ENCODE measurements around the gene SPI1. TPM values are rescaled to one million over a fixed set of nuclear protein-coding genes. Genes with fewer than 3 reads are reported as not detected.

Gene SPI1
- total and polyA plus RNA-seq, 4 donors: 7.9 to 12.9 (median 9.7) TPM

DNA sequence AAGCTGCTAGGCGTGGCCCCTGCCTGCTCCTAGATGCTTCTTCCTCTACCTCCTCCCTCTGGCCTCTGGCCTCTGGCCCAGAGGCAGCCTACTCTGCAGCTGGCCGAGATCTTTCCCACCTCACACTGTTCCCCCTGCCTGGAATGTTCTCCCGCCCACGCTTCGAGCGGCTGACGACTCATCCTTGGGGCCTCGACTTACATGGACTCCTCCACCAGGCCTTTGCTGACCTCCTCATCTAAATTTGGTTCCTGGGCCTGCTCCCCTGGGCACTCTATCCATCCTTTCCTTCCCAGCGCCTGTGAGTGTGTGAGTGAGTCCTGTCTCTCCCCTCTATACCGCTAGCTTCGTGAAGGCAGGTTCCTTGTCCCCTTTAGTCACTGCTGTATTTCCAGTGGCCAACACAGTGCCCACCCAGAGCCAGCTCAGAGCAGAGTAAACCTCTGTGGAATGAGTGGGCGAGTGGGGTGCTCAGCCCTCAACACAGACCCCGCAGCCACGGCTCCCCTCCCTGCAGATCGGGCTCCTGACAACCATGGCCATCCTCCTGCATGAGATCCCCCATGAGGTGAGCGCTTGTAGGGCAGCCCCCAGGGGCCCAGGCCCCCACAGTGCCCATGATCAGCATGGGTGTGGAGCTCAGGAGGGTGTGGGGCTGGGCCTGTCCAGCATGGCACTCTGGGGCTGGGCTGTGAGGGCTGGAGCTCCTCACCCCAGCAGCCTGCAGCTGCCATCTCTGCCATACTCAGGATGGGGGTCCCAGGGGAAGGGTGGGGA lies 35.7 kb upstream of the SPI1 start:
- Histone ChIP-seq H3K27me3 (ENCODE audit: control insufficient read depth, insufficient read depth, low read length) (no peaks in the 10 kb centered on the region), H3K36me3 (ENCODE audit: control insufficient read depth, insufficient read depth, low read length) (peaks cover 93% of the 10 kb centered on the region), H3K4me1 (ENCODE audit: control insufficient read depth, insufficient read depth, low read length) (peaks cover 52% of the 10 kb centered on the region), H3K4me3 (ENCODE audit: low read depth, low read length) (no peak overlapping the region), H3K9me3 (ENCODE audit: control insufficient read depth, insufficient read depth, low read length) (no peaks in the 10 kb centered on the region), H3K27ac (ENCODE audit: low read depth, low read length) (no peak overlapping the region)
- WGBS (ENCODE audit: insufficient coverage): 89% methylated on average over 10 of the region's 16 CpGs
- peak in 1 of 6 donors; percentile 0 for DNase-seq (ENCODE audit: low read depth in 4 of 6, low spot score in 6 of 6)

DNA sequence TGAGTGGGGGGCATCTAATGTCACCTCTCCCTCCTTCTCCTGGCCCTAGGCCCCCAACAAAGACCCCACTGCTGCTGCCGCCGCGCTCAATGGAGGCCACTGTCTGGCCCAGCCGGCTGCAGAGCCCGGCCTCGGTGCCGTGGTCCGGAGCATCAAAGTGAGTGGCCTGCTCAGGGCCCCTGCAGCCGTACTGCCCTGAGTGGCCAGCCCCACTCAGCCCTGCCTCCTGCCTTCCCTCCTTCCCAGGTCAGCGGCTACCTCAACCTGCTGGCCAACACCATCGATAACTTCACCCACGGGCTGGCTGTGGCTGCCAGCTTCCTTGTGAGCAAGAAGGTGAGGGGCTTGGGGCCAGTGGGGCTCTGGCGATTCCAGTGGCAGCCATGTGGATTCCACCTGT lies 35.0 kb upstream of the SPI1 start:
- Histone ChIP-seq H3K9me3 (ENCODE audit: control insufficient read depth, insufficient read depth, low read length) (no peaks in the 10 kb centered on the region), H3K27me3 (ENCODE audit: control insufficient read depth, insufficient read depth, low read length) (no peaks in the 10 kb centered on the region), H3K4me3 (ENCODE audit: low read depth, low read length) (no peak overlapping the region), H3K4me1 (ENCODE audit: control insufficient read depth, insufficient read depth, low read length) (peaks cover 56% of the 10 kb centered on the region), H3K27ac (ENCODE audit: low read depth, low read length) (no peak overlapping the region), H3K36me3 (ENCODE audit: control insufficient read depth, insufficient read depth, low read length) (peaks cover 86% of the 10 kb centered on the region)
- DNase-seq (ENCODE audit: low read depth in 4 of 6, low spot score in 6 of 6): no peak
- 87% methylated on average over 12 of the region's 13 CpGs for WGBS (ENCODE audit: insufficient coverage)

DNA sequence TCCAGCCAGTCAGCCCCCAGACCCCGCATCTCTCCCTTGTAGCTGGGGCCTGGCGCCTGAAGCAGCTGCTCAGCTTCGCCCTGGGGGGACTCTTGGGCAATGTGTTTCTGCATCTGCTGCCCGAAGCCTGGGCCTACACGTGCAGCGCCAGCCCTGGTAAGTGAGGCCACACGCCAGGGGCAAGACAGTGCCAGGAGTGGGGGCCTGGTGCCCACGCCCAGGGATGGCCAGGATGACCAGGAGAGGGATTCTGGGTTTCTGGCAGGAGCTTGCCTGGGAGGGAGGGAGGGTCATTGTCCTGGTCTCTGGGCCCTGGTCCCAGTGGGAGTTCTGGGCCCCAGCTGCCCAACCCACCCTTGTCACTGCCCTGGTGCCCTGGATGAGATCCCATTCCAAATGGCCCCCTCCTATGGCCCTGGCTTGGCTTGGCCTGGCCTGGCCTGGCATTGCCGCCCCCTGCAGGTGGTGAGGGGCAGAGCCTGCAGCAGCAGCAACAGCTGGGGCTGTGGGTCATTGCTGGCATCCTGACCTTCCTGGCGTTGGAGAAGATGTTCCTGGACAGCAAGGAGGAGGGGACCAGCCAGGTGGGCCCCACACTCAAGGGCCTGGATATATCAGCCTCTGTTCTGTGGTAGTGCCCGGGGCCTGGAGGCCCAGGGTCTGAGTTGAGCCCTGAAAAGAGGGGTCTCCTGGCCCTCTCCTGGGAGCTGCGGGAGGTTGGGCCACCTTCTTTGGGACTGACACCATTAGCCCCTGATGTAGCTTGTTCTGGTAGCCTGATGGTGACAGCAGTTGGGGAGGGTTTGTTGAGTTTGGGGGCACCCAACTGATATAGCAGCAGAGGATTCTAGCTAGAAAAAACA lies 33.8 kb upstream of the SPI1 start:
- H3K27me3 ChIP-seq (ENCODE audit: control insufficient read depth, insufficient read depth, low read length): no peaks in the 10 kb centered on the region
- H3K4me1 ChIP-seq (ENCODE audit: control insufficient read depth, insufficient read depth, low read length): peaks cover 65% of the 10 kb centered on the region
- no peaks in the 10 kb centered on the region for H3K9me3 ChIP-seq (ENCODE audit: control insufficient read depth, insufficient read depth, low read length)
- H3K4me3 ChIP-seq (ENCODE audit: low read depth, low read length): no peak overlapping the region
- DNase-seq (ENCODE audit: low read depth in 4 of 6, low spot score in 6 of 6): peak in 2 of 6 donors; percentile 16 to 58
- H3K36me3 ChIP-seq (ENCODE audit: control insufficient read depth, insufficient read depth, low read length): peaks cover 74% of the 10 kb centered on the region
- H3K27ac ChIP-seq (ENCODE audit: low read depth, low read length): no peak overlapping the region
- WGBS (ENCODE audit: insufficient coverage): 59% methylated on average over 12 of the region's 12 CpGs

DNA sequence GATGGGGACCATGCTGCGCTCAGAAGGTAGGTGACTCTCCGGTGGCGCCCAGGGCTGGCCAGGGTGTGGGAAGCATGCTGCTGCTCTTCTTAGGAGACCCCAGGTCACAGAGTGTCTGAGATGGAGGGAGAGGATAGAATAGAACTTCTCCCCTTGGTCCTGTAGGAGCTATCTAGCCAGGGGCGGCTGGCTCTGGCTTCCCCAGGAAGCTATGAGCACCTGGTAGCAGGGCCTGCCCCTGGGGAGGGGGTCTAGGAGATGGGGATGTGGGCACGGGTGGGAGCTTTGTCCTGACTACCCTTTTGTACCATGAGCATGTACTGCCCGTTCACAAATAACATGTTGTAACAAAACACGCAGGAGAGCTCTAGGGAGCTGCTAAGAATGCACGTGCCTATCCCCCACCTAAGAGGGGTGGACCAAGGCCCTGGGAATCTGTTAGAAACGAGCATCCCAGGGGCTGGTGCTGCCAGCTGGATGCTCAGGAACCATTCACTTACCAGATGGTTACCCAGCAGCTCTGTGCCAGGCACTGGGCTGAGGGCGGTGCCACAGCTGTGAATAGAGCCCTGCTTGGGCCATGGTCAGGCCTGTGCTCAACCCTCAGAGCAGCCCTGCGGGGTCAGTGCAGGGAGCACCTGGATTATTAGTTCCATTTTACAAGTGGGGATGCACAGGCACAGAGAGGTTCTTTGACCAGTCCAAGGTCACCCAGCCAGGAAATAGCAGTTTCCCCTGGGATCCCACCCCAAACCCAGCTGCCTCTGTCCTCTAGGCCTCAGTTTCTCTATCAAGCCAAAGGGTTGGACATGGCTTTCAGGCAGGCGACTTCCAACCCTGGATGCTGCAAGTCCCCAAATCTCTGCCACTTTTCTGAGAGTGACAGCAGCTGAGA lies 32.3 kb upstream of the SPI1 start:
- Histone ChIP-seq H3K9me3 (ENCODE audit: control insufficient read depth, insufficient read depth, low read length) (no peaks in the 10 kb centered on the region), H3K4me1 (ENCODE audit: control insufficient read depth, insufficient read depth, low read length) (peaks cover 62% of the 10 kb centered on the region), H3K36me3 (ENCODE audit: control insufficient read depth, insufficient read depth, low read length) (peaks cover 61% of the 10 kb centered on the region), H3K27me3 (ENCODE audit: control insufficient read depth, insufficient read depth, low read length) (no peaks in the 10 kb centered on the region), H3K27ac (ENCODE audit: low read depth, low read length) (no peak overlapping the region), H3K4me3 (ENCODE audit: low read depth, low read length) (no peak overlapping the region)
- peak in 1 of 6 donors; percentile 0 for DNase-seq (ENCODE audit: low read depth in 4 of 6, low spot score in 6 of 6)
- WGBS (ENCODE audit: insufficient coverage): 82% methylated on average over 11 of the region's 12 CpGs

DNA sequence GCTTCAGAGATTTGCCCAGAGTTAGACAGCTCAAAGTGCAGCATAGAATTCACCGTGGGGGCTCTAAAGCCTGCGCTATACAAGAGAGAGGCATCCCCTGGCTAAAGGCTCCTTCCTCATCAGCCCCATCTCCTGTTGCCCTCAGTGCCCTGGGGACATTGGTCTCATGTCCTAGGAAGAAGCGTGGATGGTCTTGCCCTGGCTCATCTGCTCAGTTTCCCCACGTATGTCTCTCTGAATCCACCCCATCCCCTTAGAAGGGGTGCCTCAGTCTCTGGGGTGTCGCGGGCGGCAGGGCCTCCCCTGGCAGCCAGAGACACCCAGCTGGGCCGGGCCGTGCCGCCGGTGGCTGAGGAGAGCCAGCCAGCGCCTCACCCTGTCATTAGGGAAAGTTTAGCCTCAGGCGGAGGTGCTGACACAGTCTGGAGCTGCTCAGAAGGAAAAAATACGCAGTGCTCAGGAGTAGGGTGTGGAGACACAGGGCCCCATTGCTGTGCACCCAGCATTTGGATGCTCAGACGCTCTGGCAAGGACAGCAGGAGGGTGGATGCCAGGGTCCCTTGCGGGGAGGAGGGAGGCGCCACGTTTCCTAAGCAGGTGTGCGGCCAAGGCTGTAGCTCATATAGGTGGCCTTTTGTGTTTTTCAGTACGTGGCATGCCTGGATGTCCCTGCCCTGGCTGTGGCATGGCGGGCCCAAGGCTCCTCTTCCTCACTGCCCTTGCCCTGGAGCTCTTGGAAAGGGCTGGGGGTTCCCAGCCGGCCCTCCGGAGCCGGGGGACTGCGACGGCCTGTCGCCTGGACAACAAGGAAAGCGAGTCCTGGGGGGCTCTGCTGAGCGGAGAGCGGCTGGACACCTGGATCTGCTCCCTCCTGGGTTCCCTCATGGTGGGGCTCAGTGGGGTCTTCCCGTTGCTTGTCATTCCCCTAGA lies 31.4 kb upstream of the SPI1 start:
- 84% methylated on average over 30 of the region's 31 CpGs for WGBS (ENCODE audit: insufficient coverage)
- Histone ChIP-seq H3K4me1 (ENCODE audit: control insufficient read depth, insufficient read depth, low read length) (peaks cover 53% of the 10 kb centered on the region), H3K4me3 (ENCODE audit: low read depth, low read length) (peak overlapping the region; percentile 82), H3K27ac (ENCODE audit: low read depth, low read length) (peak overlapping the region; percentile 84), H3K36me3 (ENCODE audit: control insufficient read depth, insufficient read depth, low read length) (peaks cover 52% of the 10 kb centered on the region), H3K27me3 (ENCODE audit: control insufficient read depth, insufficient read depth, low read length) (no peaks in the 10 kb centered on the region), H3K9me3 (ENCODE audit: control insufficient read depth, insufficient read depth, low read length) (no peaks in the 10 kb centered on the region)
- no peak for DNase-seq (ENCODE audit: low read depth in 4 of 6, low spot score in 6 of 6)

DNA sequence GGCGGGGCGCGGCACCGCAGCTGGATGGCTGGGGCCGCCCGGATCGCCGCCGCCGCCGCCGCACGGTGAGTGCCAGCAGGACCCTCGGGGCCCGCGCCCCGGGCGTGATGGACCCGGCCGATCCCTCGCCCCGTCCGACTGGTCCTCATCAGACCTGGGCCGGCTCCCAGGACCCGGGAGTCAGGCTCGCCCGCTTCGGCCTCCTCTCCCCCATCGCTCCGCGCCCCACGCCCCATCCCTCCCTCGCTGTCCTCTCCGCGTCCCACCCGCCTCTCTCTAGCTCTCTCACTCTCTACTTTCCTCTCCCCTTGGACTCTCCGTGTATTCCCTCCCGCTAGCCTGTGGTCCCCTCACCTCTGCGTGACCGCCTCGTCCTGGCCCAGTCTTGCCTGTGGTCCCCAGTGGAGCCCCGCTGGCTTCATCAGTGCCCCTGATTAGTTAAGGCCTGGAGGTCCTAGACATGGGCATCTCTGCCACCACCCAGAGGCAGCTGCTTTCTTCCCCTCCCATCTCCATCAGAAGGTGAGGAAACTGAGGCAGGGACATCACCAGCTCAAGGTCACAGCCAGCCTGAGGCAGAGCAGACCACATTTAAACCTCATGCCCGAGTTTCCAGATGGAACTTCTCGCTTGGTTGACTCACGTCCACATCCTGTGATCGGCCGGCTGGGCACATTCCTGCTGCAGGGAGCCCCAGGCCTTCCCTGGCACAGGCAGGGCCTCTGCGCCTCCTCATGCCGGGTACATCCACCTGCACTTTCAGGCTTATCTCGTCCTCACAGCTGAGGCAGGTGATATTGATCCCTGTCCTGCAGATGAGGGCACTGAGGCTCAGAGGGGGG lies 30.5 kb upstream of the SPI1 start:
- Histone ChIP-seq H3K4me3 (ENCODE audit: low read depth, low read length) (peak overlapping the region; percentile 82), H3K4me1 (ENCODE audit: control insufficient read depth, insufficient read depth, low read length) (peaks cover 52% of the 10 kb centered on the region), H3K36me3 (ENCODE audit: control insufficient read depth, insufficient read depth, low read length) (peaks cover 43% of the 10 kb centered on the region), H3K27ac (ENCODE audit: low read depth, low read length) (peak overlapping the region; percentile 84), H3K9me3 (ENCODE audit: control insufficient read depth, insufficient read depth, low read length) (no peaks in the 10 kb centered on the region), H3K27me3 (ENCODE audit: control insufficient read depth, insufficient read depth, low read length) (no peaks in the 10 kb centered on the region)
- DNase-seq (ENCODE audit: low read depth in 4 of 6, low spot score in 6 of 6): peak in 1 of 6 donors; percentile 47
- WGBS (ENCODE audit: insufficient coverage): 7% methylated on average over 50 of the region's 50 CpGs

DNA sequence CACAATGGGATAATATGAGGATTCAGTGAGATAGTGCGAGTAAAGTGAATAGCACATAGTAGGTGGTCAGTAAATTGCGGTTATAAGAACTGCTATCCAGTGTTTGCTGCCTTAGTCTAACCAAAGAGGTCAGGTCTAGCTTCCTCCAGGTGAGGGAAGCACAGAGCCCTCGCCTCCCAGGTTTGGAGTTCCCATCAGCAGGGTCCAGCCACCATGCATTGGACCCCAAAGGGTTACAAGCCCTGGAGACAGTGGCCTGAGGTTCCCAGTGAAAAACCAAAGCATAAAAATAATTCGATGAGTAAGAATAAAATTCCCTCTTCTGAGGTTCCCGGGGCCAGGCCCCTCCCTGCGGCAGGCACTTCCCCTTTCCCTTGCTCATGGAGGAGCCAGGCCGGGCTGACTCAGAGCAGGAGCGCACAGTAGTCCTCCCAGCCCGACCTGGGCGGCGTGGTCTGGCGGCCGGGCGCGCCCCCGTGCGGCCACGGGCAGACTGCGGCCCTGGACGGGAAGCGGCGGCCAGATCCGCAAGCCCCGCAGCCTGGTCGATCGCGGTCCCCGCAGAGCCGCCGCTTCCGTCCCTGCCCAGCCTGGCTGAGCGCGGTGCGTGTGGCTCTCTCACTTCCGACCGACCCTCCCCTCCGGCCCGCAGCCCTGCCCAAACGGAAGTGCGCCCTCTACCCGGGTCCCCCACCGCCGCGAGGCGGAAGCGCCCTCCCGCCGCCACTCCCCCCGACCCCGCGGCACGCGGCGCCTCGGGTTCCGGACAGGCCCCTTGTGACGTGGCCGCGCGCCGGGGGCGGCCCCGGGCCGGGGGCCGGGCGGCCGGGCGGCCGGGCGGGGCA lies 29.6 kb upstream of the SPI1 start, which contains the start of gene SLC39A13:
SLC39A13 (plus strand) TSS at position 845 of the 845 bp plus-strand sequence. CDS start 1,505 bp downstream, outside the sequence.
- Histone ChIP-seq H3K4me1 (ENCODE audit: control insufficient read depth, insufficient read depth, low read length) (peaks cover 47% of the 10 kb centered on the region), H3K27ac (ENCODE audit: low read depth, low read length) (peak within 1 kb of the TSS; percentile 87), H3K9me3 (ENCODE audit: control insufficient read depth, insufficient read depth, low read length) (no peaks in the 10 kb centered on the region), H3K4me3 (ENCODE audit: low read depth, low read length) (peak within 1 kb of the TSS; percentile 82), H3K36me3 (ENCODE audit: control insufficient read depth, insufficient read depth, low read length) (peaks cover 35% of the 10 kb centered on the region), H3K27me3 (ENCODE audit: control insufficient read depth, insufficient read depth, low read length) (no peaks in the 10 kb centered on the region)
- WGBS (ENCODE audit: insufficient coverage): 1% methylated on average over 70 of the region's 70 CpGs
- peak; percentile 78 to 97 (median 86) for DNase-seq (ENCODE audit: low read depth in 4 of 6, low spot score in 6 of 6)

All from spinal cord (tissue), 10 donors.